22Rv1 (cell line): ENCODE data around the gene SLC9A9.

Experiments used
- ZFX ChIP-seq: fragments of 450-650 bp; IDR thresholded peaks from 2 replicates; pipeline ENCODE4 v1.6.1; 2017; ENCODE audit warnings: antibody characterized with exemption, borderline replicate concordance
- TF ChIP-seq, protein P1 (sequence below): fragments of 450-650 bp; IDR thresholded peaks from 2 replicates; pipeline ENCODE4 v1.5.1; 2017; ENCODE audit warnings: mild to moderate bottlenecking

- TF ChIP-seq, protein P1, sequence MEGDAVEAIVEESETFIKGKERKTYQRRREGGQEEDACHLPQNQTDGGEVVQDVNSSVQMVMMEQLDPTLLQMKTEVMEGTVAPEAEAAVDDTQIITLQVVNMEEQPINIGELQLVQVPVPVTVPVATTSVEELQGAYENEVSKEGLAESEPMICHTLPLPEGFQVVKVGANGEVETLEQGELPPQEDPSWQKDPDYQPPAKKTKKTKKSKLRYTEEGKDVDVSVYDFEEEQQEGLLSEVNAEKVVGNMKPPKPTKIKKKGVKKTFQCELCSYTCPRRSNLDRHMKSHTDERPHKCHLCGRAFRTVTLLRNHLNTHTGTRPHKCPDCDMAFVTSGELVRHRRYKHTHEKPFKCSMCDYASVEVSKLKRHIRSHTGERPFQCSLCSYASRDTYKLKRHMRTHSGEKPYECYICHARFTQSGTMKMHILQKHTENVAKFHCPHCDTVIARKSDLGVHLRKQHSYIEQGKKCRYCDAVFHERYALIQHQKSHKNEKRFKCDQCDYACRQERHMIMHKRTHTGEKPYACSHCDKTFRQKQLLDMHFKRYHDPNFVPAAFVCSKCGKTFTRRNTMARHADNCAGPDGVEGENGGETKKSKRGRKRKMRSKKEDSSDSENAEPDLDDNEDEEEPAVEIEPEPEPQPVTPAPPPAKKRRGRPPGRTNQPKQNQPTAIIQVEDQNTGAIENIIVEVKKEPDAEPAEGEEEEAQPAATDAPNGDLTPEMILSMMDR = no peak
- no peak for TF ChIP-seq ZFX
These were observed 13.0 kb downstream of the SLC9A9 start for GRCh38 chr3:143835312-143835711.
